Measurements from ENCODE around the gene MYL4. TPM values are rescaled to one million over a fixed set of nuclear protein-coding genes. Genes with fewer than 3 reads are reported as not detected.

Gene MYL4
- total RNA-seq, 1 donor from 2014 or later: 7.6 TPM

- Mint-ChIP-seq H3K9me3 (ENCODE audit: unreplicated experiment) (peaks cover 2% of the 10 kb centered on the region), H3K27me3 (ENCODE audit: unreplicated experiment) (peaks cover 3% of the 10 kb centered on the region), H3K4me1 (ENCODE audit: low read depth, unreplicated experiment) (peaks cover 21% of the 10 kb centered on the region), H3K27ac (ENCODE audit: unreplicated experiment) (no peak overlapping the region), H3K36me3 (ENCODE audit: unreplicated experiment) (no peaks in the 10 kb centered on the region), H3K4me3 (ENCODE audit: unreplicated experiment) (no peak overlapping the region)
- TF ChIP-seq, protein P1, sequence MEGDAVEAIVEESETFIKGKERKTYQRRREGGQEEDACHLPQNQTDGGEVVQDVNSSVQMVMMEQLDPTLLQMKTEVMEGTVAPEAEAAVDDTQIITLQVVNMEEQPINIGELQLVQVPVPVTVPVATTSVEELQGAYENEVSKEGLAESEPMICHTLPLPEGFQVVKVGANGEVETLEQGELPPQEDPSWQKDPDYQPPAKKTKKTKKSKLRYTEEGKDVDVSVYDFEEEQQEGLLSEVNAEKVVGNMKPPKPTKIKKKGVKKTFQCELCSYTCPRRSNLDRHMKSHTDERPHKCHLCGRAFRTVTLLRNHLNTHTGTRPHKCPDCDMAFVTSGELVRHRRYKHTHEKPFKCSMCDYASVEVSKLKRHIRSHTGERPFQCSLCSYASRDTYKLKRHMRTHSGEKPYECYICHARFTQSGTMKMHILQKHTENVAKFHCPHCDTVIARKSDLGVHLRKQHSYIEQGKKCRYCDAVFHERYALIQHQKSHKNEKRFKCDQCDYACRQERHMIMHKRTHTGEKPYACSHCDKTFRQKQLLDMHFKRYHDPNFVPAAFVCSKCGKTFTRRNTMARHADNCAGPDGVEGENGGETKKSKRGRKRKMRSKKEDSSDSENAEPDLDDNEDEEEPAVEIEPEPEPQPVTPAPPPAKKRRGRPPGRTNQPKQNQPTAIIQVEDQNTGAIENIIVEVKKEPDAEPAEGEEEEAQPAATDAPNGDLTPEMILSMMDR (IDR thresholded peaks at IDR 0.05; ENCODE audit: partially characterized antibody, unreplicated experiment): no peak
- DNase-seq: no peak
These were observed 5.0 kb upstream of the MYL4 start for GRCh38 chr17:47203984-47204721.

GRCh38 chr17:47204722-47205418 is 4.3 kb upstream of the MYL4 start:
- H3K27ac Mint-ChIP-seq (ENCODE audit: unreplicated experiment): peak overlapping the region; percentile 5
- TF ChIP-seq, protein P1 (IDR thresholded peaks at IDR 0.05; ENCODE audit: partially characterized antibody, unreplicated experiment): no peak
- no peak for DNase-seq
- no peaks in the 10 kb centered on the region for H3K36me3 Mint-ChIP-seq (ENCODE audit: unreplicated experiment)
- peak overlapping the region; percentile 2 for H3K4me3 Mint-ChIP-seq (ENCODE audit: unreplicated experiment)
- H3K4me1 Mint-ChIP-seq (ENCODE audit: low read depth, unreplicated experiment): peaks cover 28% of the 10 kb centered on the region
- H3K27me3 Mint-ChIP-seq (ENCODE audit: unreplicated experiment): peaks cover 3% of the 10 kb centered on the region
- peaks cover 2% of the 10 kb centered on the region for H3K9me3 Mint-ChIP-seq (ENCODE audit: unreplicated experiment)

DNA sequence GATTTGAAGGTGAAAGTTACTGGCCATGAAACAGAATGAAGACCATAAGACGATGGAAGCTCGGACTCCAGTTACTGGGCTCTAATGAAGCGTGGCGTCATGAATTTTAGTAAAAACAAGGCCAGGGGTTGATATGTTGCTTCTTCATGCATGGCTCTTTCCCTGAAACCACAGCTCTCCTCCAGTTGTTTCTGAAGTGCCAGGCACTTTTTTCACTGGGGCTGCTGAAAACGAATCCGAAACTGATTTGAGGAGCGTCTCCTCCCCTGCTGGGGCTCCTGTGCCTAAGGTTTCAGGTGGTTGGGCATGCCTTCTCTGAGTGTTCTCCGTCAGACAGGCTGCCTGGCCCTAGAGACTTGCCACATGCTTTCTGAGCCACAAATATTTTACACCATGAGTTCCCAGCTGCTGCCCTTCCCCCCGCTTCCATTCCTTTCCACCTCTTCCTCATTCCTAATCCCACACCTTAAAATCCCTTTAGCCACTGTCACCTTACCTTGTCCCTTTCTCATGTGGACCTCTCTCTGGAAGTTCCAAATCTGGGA is 3.7 kb upstream of the MYL4 start:
- H3K4me1 Mint-ChIP-seq (ENCODE audit: low read depth, unreplicated experiment): peaks cover 28% of the 10 kb centered on the region
- peak overlapping the region; percentile 5 for H3K27ac Mint-ChIP-seq (ENCODE audit: unreplicated experiment)
- H3K27me3 Mint-ChIP-seq (ENCODE audit: unreplicated experiment): peaks cover 3% of the 10 kb centered on the region
- peak overlapping the region; percentile 2 for H3K4me3 Mint-ChIP-seq (ENCODE audit: unreplicated experiment)
- no peaks in the 10 kb centered on the region for H3K36me3 Mint-ChIP-seq (ENCODE audit: unreplicated experiment)
- DNase-seq: peak; percentile 29
- TF ChIP-seq, protein P1 (IDR thresholded peaks at IDR 0.05; ENCODE audit: partially characterized antibody, unreplicated experiment): no peak
- H3K9me3 Mint-ChIP-seq (ENCODE audit: unreplicated experiment): peaks cover 2% of the 10 kb centered on the region

GRCh38 chr17:47207143-47208067 is 1.7 kb upstream of the MYL4 start:
- Mint-ChIP-seq H3K4me3 (ENCODE audit: unreplicated experiment) (no peak overlapping the region), H3K36me3 (ENCODE audit: unreplicated experiment) (no peaks in the 10 kb centered on the region), H3K9me3 (ENCODE audit: unreplicated experiment) (peaks cover 3% of the 10 kb centered on the region), H3K27ac (ENCODE audit: unreplicated experiment) (no peak overlapping the region), H3K4me1 (ENCODE audit: low read depth, unreplicated experiment) (peaks cover 28% of the 10 kb centered on the region), H3K27me3 (ENCODE audit: unreplicated experiment) (peaks cover 4% of the 10 kb centered on the region)
- no peak for DNase-seq
- TF ChIP-seq, protein P1 (IDR thresholded peaks at IDR 0.05; ENCODE audit: partially characterized antibody, unreplicated experiment): no peak

Measured in glutamatergic neuron (in vitro differentiated cells).